HCEC 1CT (cell line): Measurements from ENCODE around the gene SUV39H1.

Experiments
- DNase-seq: peaks from one replicate; pipeline ENCODE4 v3.0.0-alpha.2; 2017

The SUV39H1 gene

DNA sequence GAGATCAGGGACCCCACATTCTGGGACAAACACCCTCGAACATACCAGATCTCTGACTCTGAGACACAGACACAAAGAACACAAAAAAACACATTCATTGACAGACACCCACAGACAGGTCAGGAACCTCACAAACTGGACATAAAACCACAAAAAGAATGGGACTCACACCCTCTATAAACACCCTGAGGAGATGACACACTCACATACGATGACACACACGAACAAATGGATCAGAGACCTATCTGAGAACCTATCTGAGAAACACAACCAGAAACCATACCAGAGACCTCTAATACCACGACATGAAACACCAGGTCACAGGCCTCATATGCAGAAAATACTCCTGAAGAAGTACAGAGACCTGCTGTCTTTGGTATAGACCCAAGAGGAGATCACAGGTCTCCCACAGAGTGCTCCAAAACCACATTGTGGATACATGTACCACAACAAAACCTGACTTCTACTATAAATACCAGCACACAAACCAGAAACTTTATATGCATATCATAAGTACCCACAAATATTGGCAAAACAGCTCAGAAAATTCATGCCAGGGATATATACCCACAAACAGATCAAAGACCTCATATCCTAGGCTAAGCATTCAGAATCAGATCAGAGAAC, 19.5 kb downstream of the SUV39H1 start:
- no peak for DNase-seq

GRCh38 chrX:48719958-48720357, 23.4 kb downstream of the SUV39H1 start:
- no peak for DNase-seq

DNA sequence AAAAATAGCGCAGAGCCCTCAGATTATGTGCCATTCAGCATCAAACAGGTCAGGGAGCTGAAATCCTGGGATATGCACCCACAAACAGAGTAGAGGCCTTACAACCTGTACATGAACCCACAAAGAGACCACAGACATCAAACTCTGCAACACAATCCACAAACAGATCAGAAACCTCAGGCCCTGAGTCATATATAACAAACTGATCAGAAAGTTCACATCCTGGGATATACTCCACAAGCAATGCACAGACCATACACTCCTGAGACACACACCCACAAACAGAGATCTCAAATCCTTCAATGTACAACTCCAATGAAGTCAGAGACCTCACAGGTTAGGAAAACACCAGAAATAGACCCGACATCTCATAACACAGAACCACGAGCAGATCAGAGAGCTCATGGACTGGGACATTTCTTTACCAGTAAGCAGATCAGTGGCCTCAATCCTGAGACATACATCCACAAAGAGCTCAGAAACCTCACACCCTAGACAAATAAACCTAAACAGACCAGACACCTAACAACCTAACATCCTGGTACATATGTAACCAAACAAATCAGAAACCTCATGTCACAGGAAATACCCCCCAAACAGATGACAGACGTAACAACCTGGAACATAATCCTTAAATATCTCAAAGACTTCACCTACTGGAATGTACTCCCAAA, 24.2 kb downstream of the SUV39H1 start:
- DNase-seq = no peak

DNA sequence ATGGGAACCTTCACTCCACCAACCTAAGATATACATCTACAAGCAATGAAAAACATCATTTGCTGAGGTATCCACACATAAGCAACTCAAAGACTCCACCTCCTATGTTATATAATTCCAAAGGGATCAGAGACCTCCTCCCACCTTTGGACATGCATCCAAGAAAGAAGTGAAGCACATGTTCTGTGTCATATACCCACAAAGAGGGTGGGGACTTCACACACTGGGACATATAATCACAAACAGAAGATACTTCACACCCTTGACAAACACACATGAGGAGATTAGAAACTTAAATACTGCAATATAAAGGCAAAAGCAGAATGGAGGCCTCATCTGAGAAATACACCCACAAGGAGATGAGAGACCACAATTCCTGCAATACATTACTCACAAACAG, 25.4 kb downstream of the SUV39H1 start:
- DNase-seq = no peak

GRCh38 chrX:48726596-48726995, 30.1 kb downstream of the SUV39H1 start:
- no peak for DNase-seq

- no peak for DNase-seq
These were observed 32.1 kb downstream of the SUV39H1 start for GRCh38 chrX:48728653-48729052.

GRCh38 chrX:48736303-48736702, 39.8 kb downstream of the SUV39H1 start:
- DNase-seq = peak; percentile 4

DNA sequence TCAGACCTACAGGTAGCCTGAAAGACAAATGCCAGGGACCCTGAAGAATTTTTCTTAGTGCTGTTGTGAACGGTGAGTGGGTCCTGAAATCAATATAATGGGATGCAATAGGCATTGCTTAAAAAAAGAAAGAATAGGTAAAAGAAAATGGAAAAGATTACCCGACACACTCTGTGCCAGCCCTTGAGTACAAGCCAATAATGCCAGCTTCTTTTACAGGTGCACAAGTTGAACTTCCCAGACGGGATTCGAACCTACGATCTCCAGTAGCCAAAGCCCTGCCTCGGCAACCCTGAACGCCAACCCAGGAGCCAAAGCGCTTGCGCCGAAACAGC, 40.3 kb downstream of the SUV39H1 start:
- no peak for DNase-seq

DNA sequence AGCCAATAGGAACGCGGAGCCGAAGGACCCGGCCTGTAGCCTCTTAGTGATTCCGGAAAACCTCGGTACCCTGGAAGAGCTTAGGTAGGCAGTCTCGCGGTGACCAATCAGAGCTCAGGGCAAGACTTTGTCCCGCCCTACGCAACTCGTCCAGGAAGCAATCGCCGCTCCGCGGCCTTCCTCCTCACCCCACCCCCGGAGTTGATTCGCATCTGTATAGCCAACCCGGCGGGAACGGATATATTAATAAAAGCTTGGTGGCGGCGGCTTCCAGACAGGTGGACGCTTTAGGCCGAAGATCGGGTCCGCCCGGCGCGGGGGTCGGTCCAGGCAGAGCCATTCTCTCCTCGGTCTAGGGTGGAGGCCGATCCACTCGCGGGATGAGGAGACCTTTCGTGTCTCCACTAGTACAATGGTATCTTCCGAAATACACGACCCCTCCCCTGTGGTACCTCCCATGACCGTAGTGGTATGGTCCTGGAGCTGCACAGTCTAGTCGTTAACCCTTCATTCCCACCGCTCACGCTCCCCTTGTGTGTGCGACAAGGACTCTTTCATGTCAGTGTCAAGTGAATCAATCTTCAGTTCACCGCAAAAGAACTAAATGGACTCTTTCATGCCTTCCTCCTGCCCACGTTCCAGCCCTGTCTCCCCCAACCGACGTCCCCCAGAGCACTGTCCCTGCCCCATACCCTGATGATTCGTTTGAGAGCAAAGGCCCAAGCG, 40.8 kb downstream of the SUV39H1 start:
- DNase-seq = peak; percentile 96

DNA sequence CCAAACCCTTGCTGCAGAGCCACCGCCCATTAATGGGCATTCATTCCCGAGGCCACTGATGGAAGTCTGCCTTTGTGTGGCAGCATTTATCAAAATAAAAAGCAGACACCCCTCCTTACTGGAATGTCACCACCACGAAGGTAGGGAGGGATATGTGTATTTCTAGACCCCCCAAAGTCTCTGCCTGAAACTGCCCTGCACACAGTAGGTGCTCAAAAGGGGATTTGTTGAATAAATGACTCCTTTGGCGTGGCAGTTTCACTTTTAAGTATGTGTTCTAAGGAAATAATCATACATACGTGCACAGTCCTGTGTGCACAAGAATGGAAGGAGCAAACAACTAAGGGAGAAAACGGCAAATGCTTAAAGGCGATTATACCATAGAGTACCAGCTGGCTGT, 41.4 kb downstream of the SUV39H1 start:
- DNase-seq = no peak

DNA sequence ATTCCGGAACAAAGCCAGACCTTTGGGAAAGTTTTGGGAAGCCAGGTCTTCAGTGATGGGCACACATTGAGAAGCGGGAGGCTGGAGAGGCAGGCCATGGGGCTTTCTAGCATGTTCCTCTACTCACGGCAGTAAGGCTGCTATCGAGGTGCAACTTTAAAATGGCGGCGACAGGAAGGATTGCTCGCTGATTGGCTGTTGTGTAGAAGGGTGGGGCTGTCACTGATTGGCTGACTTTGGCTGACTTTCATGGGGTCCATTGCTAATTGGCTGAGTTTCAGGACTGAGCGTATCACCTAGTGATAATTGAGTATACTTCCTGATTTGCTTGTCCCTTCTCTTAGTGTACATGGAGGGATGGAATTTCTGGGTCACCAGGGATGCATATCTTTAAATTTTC, 45.3 kb downstream of the SUV39H1 start:
- DNase-seq = no peak

DNA sequence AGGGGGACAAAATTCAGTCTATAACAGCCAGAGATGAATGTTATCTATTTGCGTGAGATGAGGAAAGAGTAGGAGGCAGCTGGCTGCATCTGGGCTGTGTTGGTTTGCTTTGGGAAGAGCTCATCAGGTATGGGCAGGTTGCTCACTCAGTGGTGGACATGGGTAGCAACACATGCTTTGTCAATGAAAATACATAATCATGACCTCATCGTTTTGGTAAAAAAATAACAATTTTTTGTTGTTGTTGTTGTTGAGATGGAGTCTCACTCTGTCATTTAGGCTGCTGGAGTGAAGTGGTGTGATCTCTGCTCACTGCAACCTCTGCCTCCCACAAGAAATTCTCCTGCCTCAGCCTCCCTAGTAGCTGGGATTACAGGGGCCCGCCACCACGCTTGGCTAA, 48.7 kb downstream of the SUV39H1 start:
- DNase-seq = no peak

GRCh38 chrX:48747415-48748016, 51.0 kb downstream of the SUV39H1 start:
- DNase-seq = no peak

DNA sequence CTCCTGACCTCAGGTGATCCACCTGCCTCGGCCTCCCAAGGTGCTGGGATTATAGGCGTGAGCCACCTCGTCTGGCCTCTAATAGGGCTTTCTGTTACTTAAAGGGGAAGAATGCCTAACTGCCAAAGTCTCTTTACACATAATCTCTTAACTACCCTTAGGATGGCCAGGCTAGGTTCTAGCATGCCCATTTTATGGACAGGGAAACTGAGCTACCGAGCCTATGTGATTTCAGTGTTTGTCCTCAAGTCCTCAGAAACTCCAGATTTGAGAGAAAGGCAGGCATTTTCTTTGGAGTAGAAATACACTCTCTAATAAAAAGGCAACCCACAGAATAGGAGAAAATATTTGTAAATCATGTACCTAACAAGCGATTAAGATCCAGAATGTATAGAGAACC, 52.6 kb downstream of the SUV39H1 start:
- DNase-seq = no peak

DNA sequence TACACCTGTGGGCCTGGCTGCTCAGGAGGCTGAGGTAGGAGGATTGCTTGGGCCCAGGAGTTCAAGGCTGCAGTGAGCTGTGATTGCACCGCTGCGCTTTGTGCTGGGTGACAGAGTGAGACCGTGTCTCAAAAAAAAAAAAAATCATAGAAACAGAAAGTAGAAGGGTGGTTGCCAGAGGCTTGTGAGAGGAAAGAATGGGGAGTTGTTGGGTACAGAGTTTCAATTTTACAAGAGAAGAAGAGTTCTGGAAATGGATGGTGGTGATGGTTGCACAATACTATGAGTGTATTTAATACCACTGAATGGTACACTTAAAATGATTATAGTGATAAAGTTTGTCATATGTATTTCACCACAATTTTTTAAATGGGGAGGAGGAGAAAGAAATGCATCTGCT, 54.8 kb downstream of the SUV39H1 start:
- DNase-seq = no peak

DNA sequence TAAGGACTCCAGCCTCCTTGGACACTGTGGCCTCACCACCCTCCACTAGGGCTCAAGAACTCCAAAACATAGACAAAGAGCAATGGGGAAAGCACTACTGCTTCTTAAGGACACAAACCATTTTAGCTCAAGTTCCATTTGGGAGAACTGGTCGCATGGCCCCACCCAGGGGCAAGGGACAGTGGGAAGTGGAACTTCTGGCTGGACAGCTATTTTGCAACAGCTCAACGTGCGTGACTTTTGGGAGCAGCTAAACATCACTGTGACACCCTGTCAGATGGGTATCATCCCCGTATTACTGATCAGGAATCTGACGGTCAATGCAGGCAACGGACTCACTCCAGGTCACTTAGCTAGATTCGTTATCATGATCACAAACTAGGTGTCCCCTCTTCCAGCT, 56.0 kb downstream of the SUV39H1 start:
- DNase-seq = no peak

- DNase-seq = no peak
These were observed 57.2 kb downstream of the SUV39H1 start for GRCh38 chrX:48753708-48754228.

DNA sequence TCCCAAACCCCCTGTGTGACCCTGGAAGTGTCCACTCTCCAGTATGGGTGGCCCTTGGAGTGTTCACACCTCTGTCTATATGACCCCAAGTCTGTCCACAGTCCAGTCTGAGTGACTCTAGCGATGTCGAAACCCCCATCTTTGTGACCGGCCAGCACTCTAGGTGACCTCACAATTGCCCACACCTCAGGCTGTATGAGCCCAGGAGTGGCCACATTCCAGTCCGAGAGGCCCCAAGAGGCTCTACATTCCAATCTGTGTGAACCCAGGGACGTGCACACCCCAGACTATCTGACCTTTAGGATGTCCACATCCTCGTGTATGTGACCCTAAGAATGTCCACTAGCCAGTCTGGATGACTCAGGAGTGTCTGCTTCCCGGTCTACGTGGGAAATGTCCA, 57.7 kb downstream of the SUV39H1 start:
- no peak for DNase-seq
